A549 (cell line): ENCODE results near the gene CAMTA1. TPM values are rescaled to one million over a fixed set of nuclear protein-coding genes. Genes with fewer than 3 reads are reported as not detected.

Experiments
- ATAC-seq, 2 experiments: fragments of 200-7000 bp in 1 of 2; fragments of >200 bp in 1 of 2; cut with Nextera tagmentation in 1 of 2; cut with Tn5 transposase in 1 of 2; 3 replicates each; pipeline versions ENCODE4 v1.8.0 to v1.9.1; 2018 to 2020; ENCODE audit warnings: mild to moderate bottlenecking in 1 of 2, moderate library complexity in 1 of 2
- CTCF ChIA-PET: fragments of 300-600 bp; sonication (Branson Sonifier 250); formaldehyde crosslinking; extraction: SDS; loops from one replicate; lab custom pipeline; 2021; ENCODE audit warnings: antibody characterized with exemption, inconsistent platforms; lab: Yijun Ruan, JAX
- POLR2A ChIA-PET: fragments of 350-600 bp; formaldehyde crosslinking; extraction: SDS; loops from one replicate; lab custom pipeline; 2021; ENCODE audit warnings: antibody characterized with exemption, inconsistent platforms; lab: Yijun Ruan, JAX
- DNase-seq, 2 experiments: peaks; one replicate each; pipeline versions ENCODE4 v3.0.0 to v3.0.0-alpha.2; 2011 to 2016; ENCODE audit warnings: low read depth in 1 of 2, low spot score in 1 of 2
- FAIRE-seq: peaks from 2 replicates; lab custom pipeline; 2011; peaks lifted over from hg19 to GRCh38; lab: Jason Lieb, UNC
- H3K27ac ChIP-seq, 2 experiments: fragments of >200 bp; sonication (Bioruptor Twin); formaldehyde crosslinking; 3 replicates each; pipeline ENCODE4 v1.5.1; 2016 to 2017
- H3K4me1 ChIP-seq: fragments of >200 bp; sonication (Bioruptor Twin); formaldehyde crosslinking; 3 replicates; pipeline ENCODE4 v1.6.1; 2016
- H3K4me2 ChIP-seq: fragments of >200 bp; sonication (Bioruptor Twin); formaldehyde crosslinking; 3 replicates; pipeline ENCODE4 v1.6.1; 2016
- H3K4me3 ChIP-seq: fragments of >200 bp; sonication (Bioruptor Twin); formaldehyde crosslinking; 3 replicates; pipeline ENCODE4 v1.5.1; 2016
- H3K9me3 ChIP-seq: fragments of >200 bp; sonication (Bioruptor Twin); formaldehyde crosslinking; 3 replicates; pipeline ENCODE4 v1.6.1; 2016
- BHLHE40 ChIP-seq: IDR thresholded peaks from 2 replicates; pipeline ENCODE4 v1.6.1; 2012; ENCODE audit warnings: low read depth, low read length, inconsistent platforms
- CBX8 ChIP-seq: fragments of 200-600 bp; sonication (generic); IDR thresholded peaks from 2 replicates; pipeline ENCODE4 v1.6.1; 2016
- CEBPB ChIP-seq, 2 experiments: fragments of >200 bp in 1 of 2; sonication (Bioruptor Twin) in 1 of 2; formaldehyde crosslinking in 1 of 2; IDR thresholded peaks; 2 replicates each; pipeline ENCODE4 v1.6.1; 2012 to 2016
- EHF ChIP-seq: fragments of 250-450 bp; sonication (Bioruptor Pico); IDR thresholded peaks from 2 replicates; pipeline ENCODE4 v1.5.0; 2020; ENCODE audit warnings: mild to moderate bottlenecking
- FOSL2 ChIP-seq, 2 experiments: fragments of 450-650 bp in 1 of 2; fragments of >200 bp in 1 of 2; sonication (Bioruptor Twin) in 1 of 2; formaldehyde crosslinking; IDR thresholded peaks; 2 replicates each; pipeline versions ENCODE4 v1.5.0 to v1.6.1; 2016 to 2020; ENCODE audit warnings: mild to moderate bottlenecking in 1 of 2, moderate library complexity in 1 of 2
- FOXS1 ChIP-seq: fragments of 250-450 bp; sonication (Bioruptor Pico); IDR thresholded peaks from 2 replicates; pipeline ENCODE4 v1.5.0; 2020; ENCODE audit warnings: mild to moderate bottlenecking, moderate library complexity
- GATA3 ChIP-seq: IDR thresholded peaks from 2 replicates; pipeline ENCODE4 v1.6.1; 2012; ENCODE audit warnings: borderline replicate concordance
- HDAC2 ChIP-seq: fragments of 200-600 bp; sonication (generic); IDR thresholded peaks from 2 replicates; pipeline ENCODE4 v1.6.1; 2016
- HOXB13 ChIP-seq: fragments of 250-450 bp; sonication (Bioruptor Pico); IDR thresholded peaks from 2 replicates; pipeline ENCODE4 v1.5.0; 2020; ENCODE audit warnings: low read depth, mild to moderate bottlenecking, moderate library complexity
- JUN ChIP-seq, 2 experiments: fragments of >200 bp; sonication (Bioruptor Twin); formaldehyde crosslinking; IDR thresholded peaks; 2 replicates in 1 of 2; 3 replicates in 1 of 2; pipeline ENCODE4 v1.6.1; 2016 to 2017
- MYC ChIP-seq: IDR thresholded peaks from 2 replicates; pipeline ENCODE4 v1.6.1; 2012; ENCODE audit warnings: mild to moderate bottlenecking, inconsistent platforms, low read length, improper control_type of control experiment, borderline replicate concordance
- NFE2L2 ChIP-seq: fragments of 150-350 bp; conservative IDR thresholded peaks from 2 replicates; pipeline ENCODE4 v1.6.1; 2014; ENCODE audit warnings: low read length
- NPAS2 ChIP-seq: fragments of 250-450 bp; sonication (Bioruptor Pico); IDR thresholded peaks from 2 replicates; pipeline ENCODE4 v1.8.0; 2022; ENCODE audit warnings: mild to moderate bottlenecking, moderate library complexity, borderline replicate concordance
- PHF8 ChIP-seq: fragments of 200-600 bp; sonication (generic); IDR thresholded peaks from 2 replicates; pipeline ENCODE4 v1.6.1; 2016; ENCODE audit warnings: low read depth, mild to moderate bottlenecking, antibody characterized with exemption, moderate library complexity, borderline replicate concordance
- POLR2AphosphoS2 ChIP-seq: conservative IDR thresholded peaks from 2 replicates; pipeline ENCODE4 v1.6.1; 2012; ENCODE audit warnings: low read length, improper control_type of control experiment, inconsistent platforms
- RAD21 ChIP-seq, 2 experiments: fragments of >200 bp in 1 of 2; sonication (Bioruptor Twin) in 1 of 2; formaldehyde crosslinking in 1 of 2; IDR thresholded peaks in 1 of 2; conservative IDR thresholded peaks in 1 of 2; 2 replicates in 1 of 2; 3 replicates in 1 of 2; pipeline ENCODE4 v1.6.1; 2012 to 2018; ENCODE audit warnings: inconsistent platforms in 1 of 2
- RARB ChIP-seq: fragments of 250-450 bp; sonication (Bioruptor Pico); IDR thresholded peaks from 2 replicates; pipeline ENCODE4 v1.8.0; 2021; ENCODE audit warnings: mild to moderate bottlenecking, moderate library complexity
- RCOR1 ChIP-seq: fragments of 150-350 bp; IDR thresholded peaks from 2 replicates; pipeline ENCODE4 v1.6.1; 2014; ENCODE audit warnings: antibody characterized with exemption, low read length, low read depth
- SREBF2 ChIP-seq: fragments of 450-650 bp; IDR thresholded peaks from 2 replicates; pipeline ENCODE4 v1.6.1; 2014; ENCODE audit warnings: mild to moderate bottlenecking, moderate library complexity
- TFCP2L1 ChIP-seq: fragments of 250-450 bp; sonication (Bioruptor Pico); IDR thresholded peaks from 2 replicates; pipeline ENCODE4 v1.5.0; 2021; ENCODE audit warnings: mild to moderate bottlenecking
- ZC3H11A ChIP-seq: fragments of 450-650 bp; IDR thresholded peaks from 2 replicates; pipeline ENCODE4 v1.6.1; 2014; ENCODE audit warnings: antibody characterized with exemption, mild to moderate bottlenecking
- ZNF302 ChIP-seq: fragments of 250-450 bp; sonication (Bioruptor Pico); IDR thresholded peaks from 2 replicates; pipeline ENCODE4 v1.9.0; 2021; ENCODE audit warnings: inconsistent platforms, mild to moderate bottlenecking, moderate library complexity
- WGBS: methylation state at CpG from one replicate; pipeline ENCODE4 v1.1.6; 2017; ENCODE audit errors: missing lambda C conversion rate; 5-methylcytosine and 5-hydroxymethylcytosine counted together
- polyA plus RNA-seq, 4 experiments: library from polyadenylated mRNA; depleted of rRNA in 3 of 4; stranded (reverse); fragments of >200 nt; fragmentation: RNase III in 1 of 4; extraction: RNeasy Plus Mini Kit Qiagen cat#74134 plus additional on column Dnase treatment in 1 of 4; gene quantifications; 2 replicates in 3 of 4; 3 replicates in 1 of 4; pipeline ENCODE4 v1.2.3, GENCODE V29; 2011 to 2017
- TF ChIP-seq, protein P1 (sequence below): IDR thresholded peaks from 2 replicates; pipeline ENCODE4 v1.6.1; 2012
- TF ChIP-seq, protein P2 (sequence below): IDR thresholded peaks from 2 replicates; pipeline ENCODE4 v1.6.1; 2012
- TF ChIP-seq, protein P3 (sequence below): fragments of >200 bp; sonication (Bioruptor Twin); formaldehyde crosslinking; IDR thresholded peaks from 3 replicates; pipeline ENCODE4 v1.6.1; 2016

Gene CAMTA1
- polyA plus RNA-seq, 2 of the 4 experiments (the other 2 are of a cell fraction) = 58.8 to 75.0 TPM

GRCh38 chr1:7795406-7795805 is 1010.2 kb downstream of the CAMTA1 start:
- CTCF ChIA-PET = no interaction called here

DNA sequence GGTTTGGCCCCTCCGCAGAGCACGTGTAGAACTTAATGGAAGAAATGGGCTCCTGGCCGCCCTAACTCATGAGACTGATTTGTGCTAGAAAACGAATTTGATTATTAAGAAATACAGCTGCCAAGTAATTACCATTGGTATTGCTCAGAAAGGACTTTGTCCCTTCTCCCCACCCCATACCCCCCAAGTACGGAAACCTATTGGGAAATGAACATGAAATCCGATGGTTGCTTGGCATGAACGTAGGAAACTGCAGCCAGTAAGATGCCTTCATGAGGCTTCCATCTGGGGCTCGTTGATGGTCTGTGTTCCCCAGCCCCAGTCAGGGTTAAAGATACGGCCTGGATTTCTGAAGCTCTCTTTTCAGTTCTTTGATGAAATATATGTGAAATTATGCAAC is 1020.2 kb downstream of the CAMTA1 start:
- TF ChIP-seq CBX8 (no peak), HOXB13 (CRISPR knock-in tag) (no peak), PHF8 (no peak), NPAS2 (CRISPR knock-in tag) (no peak), CEBPB (IDR thresholded peaks at IDR 0.05) (no peak), SREBF2 (no peak), BHLHE40 (no peak), GATA3 (no peak), TFCP2L1 (CRISPR knock-in tag) (no peak), RARB (CRISPR knock-in tag) (no peak)
- TF ChIP-seq, protein P1, sequence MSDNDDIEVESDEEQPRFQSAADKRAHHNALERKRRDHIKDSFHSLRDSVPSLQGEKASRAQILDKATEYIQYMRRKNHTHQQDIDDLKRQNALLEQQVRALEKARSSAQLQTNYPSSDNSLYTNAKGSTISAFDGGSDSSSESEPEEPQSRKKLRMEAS = no peak
- TF ChIP-seq, protein P2, sequence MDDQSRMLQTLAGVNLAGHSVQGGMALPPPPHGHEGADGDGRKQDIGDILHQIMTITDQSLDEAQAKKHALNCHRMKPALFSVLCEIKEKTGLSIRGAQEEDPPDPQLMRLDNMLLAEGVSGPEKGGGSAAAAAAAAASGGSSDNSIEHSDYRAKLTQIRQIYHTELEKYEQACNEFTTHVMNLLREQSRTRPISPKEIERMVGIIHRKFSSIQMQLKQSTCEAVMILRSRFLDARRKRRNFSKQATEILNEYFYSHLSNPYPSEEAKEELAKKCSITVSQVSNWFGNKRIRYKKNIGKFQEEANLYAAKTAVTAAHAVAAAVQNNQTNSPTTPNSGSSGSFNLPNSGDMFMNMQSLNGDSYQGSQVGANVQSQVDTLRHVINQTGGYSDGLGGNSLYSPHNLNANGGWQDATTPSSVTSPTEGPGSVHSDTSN = no peak
- FAIRE-seq = no peak
- DNase-seq = no peak
- ATAC-seq = no peak
- ChIA-PET CTCF (interaction anchor here (0.6 to 1.5 kb wide), 2 partner anchors 16 to 157 kb away, joined by 3 read pairs; no protein-coding TSS in a partner anchor), POLR2A (no interaction called here)
- Histone ChIP-seq H3K4me3 (no peak overlapping the region), H3K4me1 (no peaks in the 10 kb centered on the region), H3K4me2 (no peak overlapping the region), H3K9me3 (no peaks in the 10 kb centered on the region), H3K27ac (no peak overlapping the region)
- WGBS = 88% methylated on average over 9 of the region's 9 CpGs

More at GRCh38 chr1:7795406-7795805, 1010.2 kb downstream of the CAMTA1 start:
- no peaks in the 10 kb centered on the region for H3K4me1 ChIP-seq
- H3K9me3 ChIP-seq = peaks cover 9% of the 10 kb centered on the region; the same call in 2 of the 3 replicates
- no peak overlapping the region for H3K27ac ChIP-seq
- TF ChIP-seq EHF (CRISPR knock-in tag) = no peak
- no peak for TF ChIP-seq BHLHE40
- no peak for TF ChIP-seq TFCP2L1 (CRISPR knock-in tag)
- TF ChIP-seq, protein P2 = no peak
- TF ChIP-seq JUN (IDR thresholded peaks at IDR 0.05) = no peak
- TF ChIP-seq FOSL2 (IDR thresholded peaks at IDR 0.05) = no peak
- no peak for TF ChIP-seq FOSL2 (CRISPR knock-in tag; IDR thresholded peaks at IDR 0.05)
- no peak for TF ChIP-seq SREBF2
- TF ChIP-seq NPAS2 (CRISPR knock-in tag) = no peak
- no peak for TF ChIP-seq RCOR1
- TF ChIP-seq, protein P3, sequence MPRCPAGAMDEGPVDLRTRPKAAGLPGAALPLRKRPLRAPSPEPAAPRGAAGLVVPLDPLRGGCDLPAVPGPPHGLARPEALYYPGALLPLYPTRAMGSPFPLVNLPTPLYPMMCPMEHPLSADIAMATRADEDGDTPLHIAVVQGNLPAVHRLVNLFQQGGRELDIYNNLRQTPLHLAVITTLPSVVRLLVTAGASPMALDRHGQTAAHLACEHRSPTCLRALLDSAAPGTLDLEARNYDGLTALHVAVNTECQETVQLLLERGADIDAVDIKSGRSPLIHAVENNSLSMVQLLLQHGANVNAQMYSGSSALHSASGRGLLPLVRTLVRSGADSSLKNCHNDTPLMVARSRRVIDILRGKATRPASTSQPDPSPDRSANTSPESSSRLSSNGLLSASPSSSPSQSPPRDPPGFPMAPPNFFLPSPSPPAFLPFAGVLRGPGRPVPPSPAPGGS = no peak
- TF ChIP-seq ZC3H11A = no peak
- no peak for TF ChIP-seq HOXB13 (CRISPR knock-in tag)
- TF ChIP-seq, all 56 proteins: peak for 0
- POLR2A ChIA-PET = interaction anchor here (0.5 to 0.6 kb wide), 2 partner anchors 135 to 144 kb away, joined by 6 to 7 read pairs; no protein-coding TSS in a partner anchor
- Histone ChIP-seq H3K4me3 (no peak overlapping the region), H3K4me2 (no peak overlapping the region)
- no peak for DNase-seq
- no peak for FAIRE-seq
- no peak for ATAC-seq
- 88% methylated on average over 12 of the region's 12 CpGs for WGBS

- Histone ChIP-seq H3K27ac (no peak overlapping the region), H3K9me3 (peaks cover 5% of the 10 kb centered on the region), H3K4me1 (no peaks in the 10 kb centered on the region), H3K4me2 (no peak overlapping the region), H3K4me3 (no peak overlapping the region)
- 11% methylated on average over 1 of the region's 1 CpG for WGBS
- CTCF ChIA-PET = interaction anchor here (0.7 to 1.9 kb wide), 8 partner anchors 10 to 167 kb away, joined by 3 to 12 read pairs (median 4); no protein-coding TSS in a partner anchor
- peak; percentile 62 to 63; a peak in 3 of 6 replicates for ATAC-seq
- no peak for FAIRE-seq
- DNase-seq = peak in 1 of 2 experiments; percentile 44
- POLR2A ChIA-PET = no interaction called here
- TF ChIP-seq MYC (no peak), FOXS1 (no peak), ZNF302 (CRISPR knock-in tag) (no peak), RAD21 (conservative IDR thresholded peaks at IDR 0.05 in 1 of 2, IDR thresholded peaks at IDR 0.05 in 1 of 2) (peak; percentile 60 to 62), POLR2AphosphoS2 (no peak), NFE2L2 (no peak), HDAC2 (no peak)
- TF ChIP-seq, protein P2 = no peak
- TF ChIP-seq, protein P3 = no peak
These were observed 1023.1 kb downstream of the CAMTA1 start for GRCh38 chr1:7808253-7808844.
